GM18502 (cell line): ENCODE data around the gene KDM4C.
"Not testable (repeated sequence)": the region's sequence is repeated elsewhere in the genome, so short reads cannot be mapped to it uniquely, and the experiment has no call there.

Source experiments
- ATAC-seq: cut with Tn5 transposase; IDR thresholded peaks from one replicate; pipeline ENCODE4 v1.9.1; 2021; ENCODE audit warnings: mild to moderate bottlenecking; ENCODE audit not compliant: unreplicated experiment, poor library complexity

KDM4C gene

GRCh38 chr9:7174301-7174700 lies 416.5 kb downstream of the KDM4C start:
- ATAC-seq = no peak

DNA sequence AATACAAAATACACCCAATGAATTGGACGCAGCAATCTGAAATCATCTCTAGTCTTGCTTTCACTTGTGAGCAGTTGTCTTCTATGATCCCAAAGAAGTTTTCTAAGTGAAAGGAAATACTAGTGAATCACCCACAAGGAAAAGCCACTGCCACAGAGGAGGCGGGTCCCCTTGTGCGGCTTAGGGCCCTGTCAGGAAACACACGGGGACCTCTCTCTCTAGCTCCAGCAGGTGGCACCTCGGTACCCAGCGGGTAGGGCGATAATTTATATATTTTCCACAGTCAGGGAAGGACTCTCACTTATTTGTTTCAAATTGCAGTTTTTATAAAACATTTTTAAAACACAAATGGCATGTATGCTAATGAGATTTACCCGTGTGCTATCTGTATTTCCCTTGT lies 417.1 kb downstream of the KDM4C start:
- ATAC-seq = no peak

- ATAC-seq = no peak
Measured at GRCh38 chr9:7176561-7176960, 418.8 kb downstream of the KDM4C start.

- no peak for ATAC-seq
Measured at GRCh38 chr9:7177383-7177782, 419.6 kb downstream of the KDM4C start.

- no peak for ATAC-seq
Measured at GRCh38 chr9:7178729-7179128, 421.0 kb downstream of the KDM4C start.

- no peak for ATAC-seq
Measured at GRCh38 chr9:7180247-7180646, 422.5 kb downstream of the KDM4C start.

- ATAC-seq = not testable (repeated sequence)
Measured at GRCh38 chr9:7183139-7183538, 425.4 kb downstream of the KDM4C start.

- ATAC-seq = no peak
Measured at GRCh38 chr9:7185612-7186011, 427.8 kb downstream of the KDM4C start.

DNA sequence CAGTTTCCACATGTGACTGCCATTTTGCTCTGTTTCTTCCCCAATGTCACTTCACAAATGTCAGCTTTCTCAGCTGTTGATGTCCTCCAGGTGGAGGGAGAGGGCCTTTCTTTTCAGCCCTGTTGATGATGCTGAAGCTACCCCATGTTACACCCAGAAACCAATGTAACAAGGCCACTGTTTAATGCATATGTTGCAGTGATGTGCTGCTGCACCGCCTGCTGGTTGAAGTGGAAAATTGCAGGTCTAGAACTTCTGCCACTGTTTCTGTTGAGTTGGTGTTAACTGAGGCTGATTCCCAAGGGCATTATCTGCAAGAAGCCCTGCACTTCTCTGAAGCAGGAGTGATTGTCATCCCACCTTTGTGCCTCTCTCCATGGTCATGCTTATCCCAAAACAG lies 428.4 kb downstream of the KDM4C start:
- ATAC-seq = no peak

DNA sequence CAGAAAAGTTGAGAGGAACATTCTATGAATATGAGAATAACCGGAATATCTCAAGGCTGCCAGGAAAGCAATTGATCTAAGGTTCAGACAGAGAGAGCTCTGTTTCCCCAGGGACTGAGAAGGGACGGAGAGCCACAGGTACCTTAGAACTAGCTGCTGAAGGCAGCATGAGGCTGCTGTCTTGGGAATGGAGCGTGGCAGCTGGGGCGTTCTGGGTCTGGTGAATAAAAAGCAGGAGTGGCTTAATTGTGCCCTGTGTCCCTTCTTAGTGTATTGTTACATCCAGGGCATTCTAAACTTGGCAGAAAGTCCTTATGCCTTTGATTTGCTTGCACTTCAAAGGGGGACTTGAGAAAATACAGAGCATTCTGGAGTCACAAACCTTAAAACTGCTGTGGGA lies 434.5 kb downstream of the KDM4C start:
- no peak for ATAC-seq

DNA sequence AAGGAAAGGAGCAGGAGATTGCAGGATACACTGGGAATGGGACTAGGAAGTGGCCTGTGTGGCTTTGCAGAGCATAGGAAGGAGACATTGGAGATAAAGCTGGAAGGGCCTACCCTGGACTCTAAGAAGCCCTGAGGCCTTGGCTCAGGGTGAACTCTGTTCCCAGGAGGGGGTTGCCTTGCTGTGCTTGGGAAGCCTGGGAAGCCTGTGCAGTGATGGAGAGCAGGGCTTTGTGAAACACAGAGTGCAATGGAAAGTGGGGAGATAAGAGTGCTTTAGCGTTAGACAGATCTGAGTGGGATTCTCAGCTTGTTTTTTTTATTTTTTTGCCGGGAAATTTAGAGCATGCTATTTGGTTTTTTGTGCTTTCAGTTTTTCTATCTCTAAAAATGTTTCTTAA lies 437.8 kb downstream of the KDM4C start:
- no peak for ATAC-seq

DNA sequence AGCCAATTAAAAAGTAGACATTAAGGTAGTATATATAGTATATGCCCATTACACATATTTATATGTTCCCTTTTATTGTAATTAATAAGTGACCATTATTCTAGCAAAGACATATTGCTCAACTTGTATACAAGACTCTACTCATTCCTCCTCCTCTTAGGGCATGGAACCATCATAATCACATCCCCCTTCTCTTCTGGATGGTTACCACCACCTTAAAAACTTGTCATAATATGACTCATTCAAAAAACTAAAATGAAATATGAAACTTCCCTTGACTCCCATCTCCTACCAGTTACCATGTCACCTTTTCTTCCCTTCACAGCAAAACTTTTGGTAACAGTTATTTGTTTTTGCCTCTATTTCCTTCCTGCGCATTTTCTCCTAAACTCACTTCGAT lies 438.7 kb downstream of the KDM4C start:
- ATAC-seq = no peak

GRCh38 chr9:7201196-7201595 lies 443.4 kb downstream of the KDM4C start:
- ATAC-seq = no peak

DNA sequence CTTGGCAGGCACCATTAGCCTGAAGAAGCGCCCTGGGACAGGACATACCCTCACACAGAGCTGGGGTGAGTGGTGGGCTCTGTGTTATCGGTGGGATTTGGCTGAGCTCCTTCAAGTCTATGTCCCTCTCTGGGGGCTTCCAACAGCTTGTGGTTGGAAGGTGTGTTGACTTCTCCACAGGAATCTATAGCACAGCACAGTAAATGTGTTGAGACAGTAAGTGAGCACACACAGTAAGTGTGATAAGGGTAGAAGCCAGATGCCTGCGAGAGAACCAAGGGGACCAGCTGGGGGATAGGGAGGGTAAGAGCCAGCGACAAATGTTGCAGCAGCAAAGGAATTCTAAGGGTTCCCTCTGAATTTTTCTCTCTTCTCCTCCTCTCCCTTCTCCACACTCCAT lies 448.0 kb downstream of the KDM4C start:
- ATAC-seq = no peak

GRCh38 chr9:7206221-7206758 lies 448.5 kb downstream of the KDM4C start:
- no peak for ATAC-seq

- no peak for ATAC-seq
Measured at GRCh38 chr9:7209016-7209715, 451.4 kb downstream of the KDM4C start.

GRCh38 chr9:7209990-7210389 lies 452.2 kb downstream of the KDM4C start:
- no peak for ATAC-seq

DNA sequence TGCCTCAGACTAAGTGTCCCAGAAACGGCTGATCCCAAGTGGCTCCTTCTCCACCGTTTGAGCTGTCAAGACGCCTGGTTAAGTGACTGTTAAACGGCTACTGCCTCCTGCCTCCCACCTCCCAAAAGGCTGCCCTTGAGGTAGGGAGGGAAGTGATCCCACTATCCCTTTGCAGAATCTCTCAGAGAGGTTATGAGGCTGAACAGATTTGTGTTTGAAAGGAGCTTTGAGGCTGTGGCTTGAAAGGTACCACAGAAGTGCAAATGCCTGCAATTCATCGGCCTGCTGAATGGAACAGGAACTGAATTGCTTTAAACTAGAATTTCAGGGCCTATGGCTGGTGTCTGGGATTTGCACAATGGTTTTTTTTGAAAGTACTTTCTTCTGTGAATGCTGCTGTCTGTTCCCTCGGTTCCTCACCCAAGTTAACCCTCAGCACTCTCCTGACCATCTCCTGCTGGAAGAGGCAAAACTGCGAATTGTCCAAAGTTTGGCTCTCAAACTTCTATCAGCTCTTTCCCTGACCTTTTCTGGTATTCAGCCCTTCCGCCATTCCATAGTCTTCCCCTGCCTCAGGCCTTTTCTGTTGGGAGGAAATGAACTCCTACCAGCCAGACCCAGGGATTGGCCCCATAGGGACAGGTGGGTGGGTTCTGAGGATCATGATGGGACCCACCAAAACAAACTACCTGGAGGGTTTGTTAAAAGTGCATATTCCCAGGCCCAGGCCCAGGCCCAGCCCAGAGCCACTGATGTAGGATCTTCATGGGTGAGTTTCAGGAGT lies 453.3 kb downstream of the KDM4C start:
- ATAC-seq = no peak

GRCh38 chr9:7211657-7212056 lies 453.9 kb downstream of the KDM4C start:
- ATAC-seq = no peak

DNA sequence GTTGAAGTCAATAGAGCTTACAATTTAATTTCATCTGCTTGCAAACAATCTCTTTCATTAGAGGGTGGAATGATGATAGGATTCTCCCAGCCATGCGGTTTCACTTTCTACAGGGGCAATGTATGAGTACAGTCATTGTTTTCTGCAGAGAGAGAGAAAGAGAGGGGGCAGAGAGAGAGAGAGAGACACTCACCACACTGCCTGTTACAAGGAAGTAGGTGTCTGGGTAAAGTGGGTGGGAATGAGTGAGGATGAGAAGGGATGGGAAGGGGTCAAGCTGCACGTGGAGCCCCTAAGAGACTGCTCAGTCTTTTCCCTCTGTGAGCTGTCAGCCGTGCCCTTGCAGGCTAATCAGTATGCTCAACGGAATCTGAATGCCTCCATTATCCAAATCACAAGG lies 454.3 kb downstream of the KDM4C start:
- no peak for ATAC-seq

DNA sequence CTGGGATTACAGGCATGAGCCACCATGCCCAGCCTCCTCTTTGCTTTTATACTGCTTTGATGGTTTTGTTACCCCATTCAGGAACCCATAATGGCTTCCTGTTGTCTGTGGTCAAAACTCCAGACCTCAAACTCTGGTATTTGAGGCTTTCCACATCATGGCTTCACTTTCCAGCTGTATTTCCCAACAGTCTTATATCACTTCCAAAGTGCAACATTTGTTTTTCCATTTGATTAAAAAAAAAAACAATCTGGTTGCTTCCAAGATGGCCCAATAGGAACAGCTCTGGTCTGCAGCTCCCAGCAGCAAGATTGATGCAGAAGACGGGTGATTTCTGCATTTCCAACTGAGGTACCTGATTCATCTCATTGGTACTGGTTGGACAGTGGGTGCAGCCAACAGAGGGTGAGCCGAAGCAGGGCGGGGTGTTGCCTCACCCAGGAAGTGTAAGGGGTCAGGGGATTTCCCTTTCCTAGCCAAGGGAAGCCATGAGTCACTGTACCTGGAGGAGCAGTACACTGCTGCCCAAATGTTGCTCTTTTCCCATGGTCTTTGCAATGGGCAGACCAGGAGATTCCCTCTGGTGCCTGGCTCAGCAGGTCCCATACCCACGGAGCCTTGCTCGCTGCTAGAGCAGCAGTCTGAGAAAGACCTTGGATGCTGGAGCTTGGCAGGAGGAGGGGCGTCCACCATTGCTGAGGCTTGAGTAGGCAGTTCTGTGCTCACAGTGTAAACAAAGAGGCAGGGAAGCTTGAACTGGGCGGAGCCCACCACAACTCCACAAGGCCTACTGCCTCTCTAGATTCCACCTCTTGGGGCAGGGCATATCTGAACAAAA lies 458.4 kb downstream of the KDM4C start:
- ATAC-seq = no peak
